HL-60 (cell line): Measurements from ENCODE around the gene DYNC1I1.

Source experiments
- DNase-seq, 2 experiments: peaks; one replicate each; pipeline ENCODE4 v3.0.0-alpha.2; 2010 to 2020; ENCODE audit warnings: low read depth in 1 of 2, low spot score in 1 of 2
- H3K27ac ChIP-seq: fragments of 250-450 bp; sonication (Bioruptor Pico); replicated peaks from 2 replicates; pipeline ENCODE4 v1.5.1; 2020; ENCODE audit warnings: mild to moderate bottlenecking, moderate library complexity
- H3K27me3 ChIP-seq: fragments of 250-450 bp; sonication (Bioruptor Pico); 2 replicates; pipeline ENCODE4 v1.5.1; 2021; ENCODE audit warnings: mild to moderate bottlenecking, moderate library complexity; ENCODE audit not compliant: insufficient read depth, poor library complexity, severe bottlenecking
- H3K4me3 ChIP-seq: replicated peaks from 2 replicates; pipeline ENCODE4 v1.5.1; 2011; ENCODE audit warnings: mild to moderate bottlenecking, control low read depth, low read length; ENCODE audit not compliant: insufficient read depth
- GABPA ChIP-seq: IDR thresholded peaks from 2 replicates; pipeline ENCODE4 v1.6.1; 2012; ENCODE audit warnings: low read depth
- POLR2AphosphoS5 ChIP-seq: IDR thresholded peaks from 2 replicates; pipeline ENCODE4 v1.6.1; 2012; ENCODE audit warnings: low read depth
- SPI1 ChIP-seq: IDR thresholded peaks from 2 replicates; pipeline ENCODE4 v1.6.1; 2012; ENCODE audit warnings: low read depth, mild to moderate bottlenecking, borderline replicate concordance
- TF ChIP-seq, protein P1 (sequence below): IDR thresholded peaks from one replicate; pipeline ENCODE4 v1.5.1; 2011; ENCODE audit warnings: low read length, control low read depth, inconsistent platforms; ENCODE audit not compliant: insufficient read depth
- TF ChIP-seq, protein P2 (sequence below): IDR thresholded peaks from 2 replicates; pipeline ENCODE4 v1.6.1; 2012; ENCODE audit warnings: low read depth; ENCODE audit not compliant: insufficient replicate concordance

The DYNC1I1 gene

DNA sequence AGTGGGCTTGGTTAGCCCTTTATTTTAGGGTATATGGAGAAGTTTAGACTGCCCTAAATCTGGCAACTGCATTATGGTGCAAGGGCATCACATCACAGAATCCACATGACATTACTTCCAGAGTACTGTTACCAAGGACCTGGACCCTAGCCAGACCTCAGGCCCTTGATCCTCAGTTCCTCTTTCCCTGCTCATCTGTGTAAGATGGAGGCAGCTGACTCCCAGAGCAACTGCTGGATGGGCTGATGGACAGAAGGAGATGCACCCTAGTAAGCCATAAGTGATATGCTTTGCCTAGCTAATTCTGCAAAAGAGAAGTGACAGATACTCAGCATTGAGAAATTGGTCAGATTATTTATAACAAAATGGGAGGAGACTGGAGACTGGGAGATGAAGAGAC lies 131.7 kb downstream of the DYNC1I1 start:
- DNase-seq, result peak in 1 of 2 experiments; percentile 52
- H3K27me3 ChIP-seq, result peaks cover 9% of the 10 kb centered on the region
- H3K4me3 ChIP-seq, result no peak overlapping the region
- TF ChIP-seq SPI1 (peak; percentile 75; the same call in 1 of the 2 replicates), GABPA (no peak), POLR2AphosphoS5 (no peak)
- TF ChIP-seq, protein P1, sequence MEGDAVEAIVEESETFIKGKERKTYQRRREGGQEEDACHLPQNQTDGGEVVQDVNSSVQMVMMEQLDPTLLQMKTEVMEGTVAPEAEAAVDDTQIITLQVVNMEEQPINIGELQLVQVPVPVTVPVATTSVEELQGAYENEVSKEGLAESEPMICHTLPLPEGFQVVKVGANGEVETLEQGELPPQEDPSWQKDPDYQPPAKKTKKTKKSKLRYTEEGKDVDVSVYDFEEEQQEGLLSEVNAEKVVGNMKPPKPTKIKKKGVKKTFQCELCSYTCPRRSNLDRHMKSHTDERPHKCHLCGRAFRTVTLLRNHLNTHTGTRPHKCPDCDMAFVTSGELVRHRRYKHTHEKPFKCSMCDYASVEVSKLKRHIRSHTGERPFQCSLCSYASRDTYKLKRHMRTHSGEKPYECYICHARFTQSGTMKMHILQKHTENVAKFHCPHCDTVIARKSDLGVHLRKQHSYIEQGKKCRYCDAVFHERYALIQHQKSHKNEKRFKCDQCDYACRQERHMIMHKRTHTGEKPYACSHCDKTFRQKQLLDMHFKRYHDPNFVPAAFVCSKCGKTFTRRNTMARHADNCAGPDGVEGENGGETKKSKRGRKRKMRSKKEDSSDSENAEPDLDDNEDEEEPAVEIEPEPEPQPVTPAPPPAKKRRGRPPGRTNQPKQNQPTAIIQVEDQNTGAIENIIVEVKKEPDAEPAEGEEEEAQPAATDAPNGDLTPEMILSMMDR, result no peak
- TF ChIP-seq, protein P2, sequence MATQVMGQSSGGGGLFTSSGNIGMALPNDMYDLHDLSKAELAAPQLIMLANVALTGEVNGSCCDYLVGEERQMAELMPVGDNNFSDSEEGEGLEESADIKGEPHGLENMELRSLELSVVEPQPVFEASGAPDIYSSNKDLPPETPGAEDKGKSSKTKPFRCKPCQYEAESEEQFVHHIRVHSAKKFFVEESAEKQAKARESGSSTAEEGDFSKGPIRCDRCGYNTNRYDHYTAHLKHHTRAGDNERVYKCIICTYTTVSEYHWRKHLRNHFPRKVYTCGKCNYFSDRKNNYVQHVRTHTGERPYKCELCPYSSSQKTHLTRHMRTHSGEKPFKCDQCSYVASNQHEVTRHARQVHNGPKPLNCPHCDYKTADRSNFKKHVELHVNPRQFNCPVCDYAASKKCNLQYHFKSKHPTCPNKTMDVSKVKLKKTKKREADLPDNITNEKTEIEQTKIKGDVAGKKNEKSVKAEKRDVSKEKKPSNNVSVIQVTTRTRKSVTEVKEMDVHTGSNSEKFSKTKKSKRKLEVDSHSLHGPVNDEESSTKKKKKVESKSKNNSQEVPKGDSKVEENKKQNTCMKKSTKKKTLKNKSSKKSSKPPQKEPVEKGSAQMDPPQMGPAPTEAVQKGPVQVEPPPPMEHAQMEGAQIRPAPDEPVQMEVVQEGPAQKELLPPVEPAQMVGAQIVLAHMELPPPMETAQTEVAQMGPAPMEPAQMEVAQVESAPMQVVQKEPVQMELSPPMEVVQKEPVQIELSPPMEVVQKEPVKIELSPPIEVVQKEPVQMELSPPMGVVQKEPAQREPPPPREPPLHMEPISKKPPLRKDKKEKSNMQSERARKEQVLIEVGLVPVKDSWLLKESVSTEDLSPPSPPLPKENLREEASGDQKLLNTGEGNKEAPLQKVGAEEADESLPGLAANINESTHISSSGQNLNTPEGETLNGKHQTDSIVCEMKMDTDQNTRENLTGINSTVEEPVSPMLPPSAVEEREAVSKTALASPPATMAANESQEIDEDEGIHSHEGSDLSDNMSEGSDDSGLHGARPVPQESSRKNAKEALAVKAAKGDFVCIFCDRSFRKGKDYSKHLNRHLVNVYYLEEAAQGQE, result no peak
- H3K27ac ChIP-seq, result no peak overlapping the region

DNA sequence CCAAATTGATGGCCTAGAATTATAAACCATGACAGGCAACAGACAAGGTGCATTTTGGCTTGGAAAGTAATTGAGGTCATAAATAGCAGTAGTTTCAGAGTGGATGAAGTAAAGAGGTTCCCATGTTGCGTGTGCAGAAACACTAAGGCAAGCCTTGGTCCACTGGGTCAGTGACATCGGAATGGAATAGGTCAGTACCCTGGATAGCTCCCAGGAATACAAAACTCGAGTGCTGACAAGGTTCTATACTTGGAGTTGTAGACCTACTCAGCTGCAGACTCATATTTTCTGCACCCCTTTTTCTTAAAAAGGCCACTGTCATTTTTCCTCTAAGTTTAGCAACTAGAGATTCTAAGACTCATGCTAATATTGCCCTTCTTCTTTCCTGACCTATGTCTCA lies 132.8 kb downstream of the DYNC1I1 start:
- no peak for DNase-seq
- TF ChIP-seq POLR2AphosphoS5 (no peak), SPI1 (no peak), GABPA (no peak)
- TF ChIP-seq, protein P2, result peak; percentile 93
- TF ChIP-seq, protein P1, result no peak
- H3K4me3 ChIP-seq, result no peak overlapping the region
- H3K27me3 ChIP-seq, result peaks cover 4% of the 10 kb centered on the region
- H3K27ac ChIP-seq, result no peak overlapping the region

DNA sequence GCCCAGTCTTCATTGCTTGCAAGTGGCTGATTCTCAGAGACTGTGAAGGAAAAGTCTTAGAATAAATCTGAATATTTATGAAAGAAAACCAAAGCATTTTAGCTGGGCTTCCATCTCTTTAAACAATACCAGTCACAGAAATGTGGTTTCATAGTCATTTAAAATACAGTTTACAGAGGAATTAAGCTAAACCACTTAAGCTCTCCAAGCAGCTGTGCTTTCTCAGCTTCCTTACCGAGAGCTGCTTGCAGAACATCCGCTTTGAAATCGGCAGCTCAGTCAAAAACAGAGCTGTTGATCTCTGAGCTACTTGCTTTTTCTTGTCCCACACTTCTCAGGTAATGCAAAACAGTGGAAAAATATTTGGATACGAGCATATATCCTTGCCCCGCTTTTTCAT lies 134.5 kb downstream of the DYNC1I1 start:
- DNase-seq, result no peak
- H3K4me3 ChIP-seq, result no peak overlapping the region
- no peak for TF ChIP-seq GABPA
- TF ChIP-seq, protein P1, result no peak
- no peak for TF ChIP-seq SPI1
- TF ChIP-seq POLR2AphosphoS5, result no peak
- TF ChIP-seq, protein P2, result no peak
- no peaks in the 10 kb centered on the region for H3K27me3 ChIP-seq
- H3K27ac ChIP-seq, result no peak overlapping the region
